ENCODE measurements around the gene FBXO8. TPM values are rescaled to one million over a fixed set of nuclear protein-coding genes. Genes with fewer than 3 reads are reported as not detected.
A peak's percentile ranks its signal among the peaks of the same experiment; 100 is the strongest.

Gene FBXO8
- total RNA-seq, 5 donors from 2014 or later (not counting 1 experiment from before 2014, with no cell fraction given), result 16.0 to 27.3 (median 21.8) TPM

DNA sequence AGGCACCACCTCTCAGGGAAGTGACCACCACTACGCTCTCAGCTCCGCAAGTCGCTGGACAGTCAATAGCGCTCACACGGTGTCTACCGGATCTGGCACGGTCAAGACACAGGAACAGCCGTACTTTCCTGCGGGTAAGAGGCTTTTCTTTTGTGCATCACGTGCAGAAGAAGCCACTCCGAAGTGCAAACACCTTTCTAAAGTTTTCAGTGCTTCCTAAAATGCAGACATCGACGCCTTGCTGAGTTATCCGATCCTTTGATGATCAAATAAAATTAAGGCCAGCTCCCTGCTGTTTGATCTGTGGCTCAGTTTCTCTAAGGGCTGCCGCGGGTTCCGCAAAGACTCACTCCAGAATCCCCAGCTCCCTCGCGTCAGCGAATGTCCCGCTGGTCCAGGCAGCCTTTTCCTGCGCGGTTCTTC lies 71.8 kb downstream of the FBXO8 start:
- Histone ChIP-seq H3K4me3 (ENCODE audit: control insufficient read depth in 1 of 2, extremely low read depth in 1 of 2, low read length in 1 of 2) (no peak overlapping the region), H3K9me3 (no peaks in the 10 kb centered on the region), H3K36me3 (ENCODE audit: control insufficient read depth in 2 of 2, extremely low read depth in 1 of 2, insufficient read depth in 1 of 2, low read length in 1 of 2) (no peaks in the 10 kb centered on the region), H3K4me1 (ENCODE audit: control insufficient read depth in 1 of 2, extremely low read depth in 1 of 2, insufficient read depth in 2 of 2, low read length in 2 of 2) (peaks cover 7 to 23% of the 10 kb centered on the region in 2 experiments), H3K27me3 (replicated peaks in 1 of 2; ENCODE audit: control insufficient read depth in 2 of 2, extremely low read depth in 1 of 2, insufficient read depth in 2 of 2, low read length in 1 of 2) (peaks cover 33 to 35% of the 10 kb centered on the region in 2 experiments), H3K27ac (ENCODE audit: low read length) (no peak overlapping the region)
- Mint-ChIP-seq H3K27me3 (peaks cover 75 to 81% of the 10 kb centered on the region in 2 donors), H3K27ac (peak overlapping the region in 1 of 2 donors; percentile 10), H3K36me3 (no peaks in the 10 kb centered on the region), H3K4me3 (peak overlapping the region in 2 of 3 donors; percentile 47 to 50), H3K4me1 (peaks cover 34 to 39% (median 38%) of the 10 kb centered on the region in 3 donors), H3K9me3 (no peaks in the 10 kb centered on the region)
- CTCF ChIA-PET, result interaction anchor here (0.6 to 1.7 kb wide), 2 partner anchors 9 to 154 kb away, joined by 3 to 4 read pairs; no protein-coding TSS in a partner anchor
- 6% methylated on average over 23 of the region's 23 CpGs for WGBS (ENCODE audit: insufficient coverage)
- POLR2A ChIA-PET, result interaction anchor here in 1 of 2 donors (1.2 kb wide), 1 partner anchor 9 kb away, joined by 4 read pairs; no protein-coding TSS in a partner anchor
- ATAC-seq (replicated peaks in 1 of 4) (no peak), DNase-seq (no peak)

DNA sequence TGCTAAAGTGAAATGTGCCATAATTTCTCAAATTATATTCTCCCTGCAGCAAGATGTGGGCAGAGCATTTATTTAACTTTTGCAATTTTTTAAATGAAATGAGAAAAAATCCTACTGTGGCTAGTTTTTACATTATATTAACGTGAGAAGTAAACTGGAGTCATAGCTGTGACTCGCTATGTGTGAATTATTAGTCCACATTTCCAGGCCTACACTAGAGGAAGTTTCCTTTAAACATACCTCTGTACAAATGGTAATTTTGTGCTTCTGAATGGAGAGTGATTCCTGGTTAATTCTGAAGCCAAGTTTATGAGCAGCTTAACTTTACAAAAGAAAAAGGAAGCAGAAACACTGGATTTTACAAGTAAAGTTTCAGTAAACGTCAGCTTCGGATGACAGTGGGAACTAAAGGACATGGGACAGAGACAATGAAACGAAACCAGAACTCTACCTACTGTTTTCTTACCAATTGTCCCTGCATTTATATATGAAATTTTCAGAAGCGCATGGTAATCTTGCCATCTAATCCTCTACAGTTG lies 72.4 kb downstream of the FBXO8 start:
- H3K9me3 ChIP-seq, result no peaks in the 10 kb centered on the region
- H3K4me3 ChIP-seq (ENCODE audit: control insufficient read depth in 1 of 2, extremely low read depth in 1 of 2, low read length in 1 of 2), result no peak overlapping the region
- Mint-ChIP-seq H3K27ac (peak overlapping the region in 1 of 2 donors; percentile 10), H3K27me3 (peaks cover 74 to 79% of the 10 kb centered on the region in 2 donors), H3K9me3 (no peaks in the 10 kb centered on the region), H3K4me3 (peak overlapping the region in 1 of 3 donors; percentile 50), H3K4me1 (peaks cover 29 to 33% (median 32%) of the 10 kb centered on the region in 3 donors), H3K36me3 (no peaks in the 10 kb centered on the region)
- WGBS (ENCODE audit: insufficient coverage), result 23% methylated on average over 4 of the region's 6 CpGs
- H3K27me3 ChIP-seq (replicated peaks in 1 of 2; ENCODE audit: control insufficient read depth in 2 of 2, extremely low read depth in 1 of 2, insufficient read depth in 2 of 2, low read length in 1 of 2), result peaks cover 27 to 32% of the 10 kb centered on the region in 2 experiments
- peaks cover 7 to 23% of the 10 kb centered on the region in 2 experiments for H3K4me1 ChIP-seq (ENCODE audit: control insufficient read depth in 1 of 2, extremely low read depth in 1 of 2, insufficient read depth in 2 of 2, low read length in 2 of 2)
- DNase-seq (no peak), ATAC-seq (replicated peaks in 1 of 4) (no peak)
- no peak overlapping the region for H3K27ac ChIP-seq (ENCODE audit: low read length)
- H3K36me3 ChIP-seq (ENCODE audit: control insufficient read depth in 2 of 2, extremely low read depth in 1 of 2, insufficient read depth in 1 of 2, low read length in 1 of 2), result no peaks in the 10 kb centered on the region
- ChIA-PET CTCF (interaction anchor here in 1 of 2 donors (1.7 kb wide), 1 partner anchor 10 kb away, joined by 4 read pairs; no protein-coding TSS in a partner anchor), POLR2A (no interaction called here)

DNA sequence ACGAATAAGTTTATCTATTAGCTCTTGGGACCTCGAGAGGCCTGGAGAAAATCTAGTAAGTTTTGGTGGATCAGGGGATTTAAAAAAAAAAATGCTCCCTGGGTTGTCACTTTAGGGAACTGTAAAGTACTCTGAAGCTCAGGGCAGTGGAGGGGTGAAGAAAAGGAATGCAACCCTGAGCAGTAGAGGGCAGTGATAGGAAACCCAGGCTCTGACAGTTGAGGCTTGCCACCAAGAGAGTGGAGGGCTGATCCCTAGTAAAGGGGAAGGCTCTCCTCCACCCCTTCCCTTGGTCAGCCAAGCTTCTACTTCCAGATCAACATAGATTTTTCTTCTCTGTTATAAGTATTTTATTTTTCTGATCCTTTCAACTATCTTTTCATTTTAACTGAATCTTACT lies 73.1 kb downstream of the FBXO8 start:
- no peaks in the 10 kb centered on the region for H3K36me3 Mint-ChIP-seq
- no peaks in the 10 kb centered on the region for H3K9me3 Mint-ChIP-seq
- no peak overlapping the region for H3K27ac Mint-ChIP-seq
- H3K4me1 ChIP-seq (ENCODE audit: control insufficient read depth in 1 of 2, extremely low read depth in 1 of 2, insufficient read depth in 2 of 2, low read length in 2 of 2), result peaks cover 7 to 23% of the 10 kb centered on the region in 2 experiments
- ChIA-PET POLR2A (no interaction called here), CTCF (no interaction called here)
- DNase-seq (no peak), ATAC-seq (replicated peaks in 1 of 4) (no peak)
- WGBS (ENCODE audit: insufficient coverage), result no CpG with 5 or more reads among the region's 2 CpGs
- H3K9me3 ChIP-seq, result no peaks in the 10 kb centered on the region
- H3K27me3 ChIP-seq (replicated peaks in 1 of 2; ENCODE audit: control insufficient read depth in 2 of 2, extremely low read depth in 1 of 2, insufficient read depth in 2 of 2, low read length in 1 of 2), result peaks cover 27 to 28% of the 10 kb centered on the region in 2 experiments
- peaks cover 27 to 29% (median 29%) of the 10 kb centered on the region in 3 donors for H3K4me1 Mint-ChIP-seq
- H3K4me3 Mint-ChIP-seq, result no peak overlapping the region
- H3K36me3 ChIP-seq (ENCODE audit: control insufficient read depth in 2 of 2, extremely low read depth in 1 of 2, insufficient read depth in 1 of 2, low read length in 1 of 2), result no peaks in the 10 kb centered on the region
- H3K27me3 Mint-ChIP-seq, result peaks cover 73 to 74% of the 10 kb centered on the region in 2 donors
- no peak overlapping the region for H3K27ac ChIP-seq (ENCODE audit: low read length)
- H3K4me3 ChIP-seq (ENCODE audit: control insufficient read depth in 1 of 2, extremely low read depth in 1 of 2, low read length in 1 of 2), result no peak overlapping the region

DNA sequence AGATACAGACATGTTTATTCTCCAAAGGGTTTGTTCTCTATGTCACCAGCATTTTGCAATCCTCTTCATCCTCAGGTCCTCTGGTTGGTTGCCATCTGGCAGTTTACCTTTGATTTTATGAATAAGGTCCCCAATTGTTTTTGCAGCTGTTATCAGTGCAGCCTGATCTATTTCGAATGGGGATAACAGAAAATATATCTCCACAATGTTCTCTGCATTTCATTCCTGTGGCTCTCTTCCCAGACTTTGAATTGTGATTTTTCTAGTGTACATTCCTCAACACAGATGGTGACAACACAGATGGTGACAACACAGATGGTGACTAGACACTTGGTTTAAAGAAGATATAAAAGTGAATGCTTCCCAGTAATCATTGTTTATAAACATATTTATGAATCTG lies 74.1 kb downstream of the FBXO8 start:
- ATAC-seq (replicated peaks in 1 of 4), result no peak
- Mint-ChIP-seq H3K27me3 (peaks cover 70 to 74% of the 10 kb centered on the region in 2 donors), H3K36me3 (no peaks in the 10 kb centered on the region), H3K27ac (no peak overlapping the region), H3K9me3 (no peaks in the 10 kb centered on the region), H3K4me3 (no peak overlapping the region), H3K4me1 (peaks cover 21 to 24% (median 23%) of the 10 kb centered on the region in 3 donors)
- peaks cover 21 to 28% of the 10 kb centered on the region in 2 experiments for H3K27me3 ChIP-seq (replicated peaks in 1 of 2; ENCODE audit: control insufficient read depth in 2 of 2, extremely low read depth in 1 of 2, insufficient read depth in 2 of 2, low read length in 1 of 2)
- no peak for DNase-seq
- ChIA-PET CTCF (no interaction called here), POLR2A (interaction anchor here in 1 of 2 donors (0.7 kb wide), 1 partner anchor 17 kb away, joined by 3 read pairs; no protein-coding TSS in a partner anchor)
- no peak overlapping the region for H3K4me3 ChIP-seq (ENCODE audit: control insufficient read depth in 1 of 2, extremely low read depth in 1 of 2, low read length in 1 of 2)
- H3K4me1 ChIP-seq (ENCODE audit: control insufficient read depth in 1 of 2, extremely low read depth in 1 of 2, insufficient read depth in 2 of 2, low read length in 2 of 2), result peaks cover 3 to 17% of the 10 kb centered on the region in 2 experiments
- no CpG with 5 or more reads among the region's 1 CpG for WGBS (ENCODE audit: insufficient coverage)
- no peaks in the 10 kb centered on the region for H3K36me3 ChIP-seq (ENCODE audit: control insufficient read depth in 2 of 2, extremely low read depth in 1 of 2, insufficient read depth in 1 of 2, low read length in 1 of 2)
- H3K27ac ChIP-seq (ENCODE audit: low read length), result no peak overlapping the region
- no peaks in the 10 kb centered on the region for H3K9me3 ChIP-seq

DNA sequence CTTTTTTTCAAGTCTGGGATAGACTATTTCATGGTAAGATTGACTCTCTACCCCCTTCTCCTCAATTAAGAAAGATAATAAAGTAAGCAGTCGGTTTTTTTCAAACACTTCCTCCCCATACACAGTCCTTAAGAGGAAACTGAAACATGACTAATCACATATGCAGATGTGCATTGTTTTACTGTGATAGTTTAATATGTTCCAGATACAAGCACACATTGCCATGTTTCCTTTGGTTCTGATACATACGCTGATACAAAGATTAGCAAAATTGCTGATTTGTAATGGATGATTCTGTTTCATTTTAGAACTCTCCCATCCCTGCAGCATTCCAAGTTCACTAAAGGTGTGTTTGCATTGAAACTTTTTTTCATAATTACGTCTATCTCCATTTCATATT lies 76.1 kb downstream of the FBXO8 start:
- no peak overlapping the region for H3K27ac Mint-ChIP-seq
- H3K36me3 ChIP-seq (ENCODE audit: control insufficient read depth in 2 of 2, extremely low read depth in 1 of 2, insufficient read depth in 1 of 2, low read length in 1 of 2), result no peaks in the 10 kb centered on the region
- no peak for DNase-seq
- H3K9me3 Mint-ChIP-seq, result no peaks in the 10 kb centered on the region
- peaks cover 9 to 19% of the 10 kb centered on the region in 2 experiments for H3K27me3 ChIP-seq (replicated peaks in 1 of 2; ENCODE audit: control insufficient read depth in 2 of 2, extremely low read depth in 1 of 2, insufficient read depth in 2 of 2, low read length in 1 of 2)
- WGBS (ENCODE audit: insufficient coverage), result no CpG with 5 or more reads among the region's 3 CpGs
- peaks cover 0 to 6% of the 10 kb centered on the region in 2 experiments for H3K4me1 ChIP-seq (ENCODE audit: control insufficient read depth in 1 of 2, extremely low read depth in 1 of 2, insufficient read depth in 2 of 2, low read length in 2 of 2)
- no peaks in the 10 kb centered on the region for H3K36me3 Mint-ChIP-seq
- POLR2A ChIA-PET, result no interaction called here
- H3K27ac ChIP-seq (ENCODE audit: low read length), result no peak overlapping the region
- H3K27me3 Mint-ChIP-seq, result peaks cover 52 to 59% of the 10 kb centered on the region in 2 donors
- peaks cover 11 to 12% (median 11%) of the 10 kb centered on the region in 3 donors for H3K4me1 Mint-ChIP-seq
- ATAC-seq (replicated peaks in 1 of 4), result no peak
- no peaks in the 10 kb centered on the region for H3K9me3 ChIP-seq
- no peak overlapping the region for H3K4me3 Mint-ChIP-seq
- no peak overlapping the region for H3K4me3 ChIP-seq (ENCODE audit: control insufficient read depth in 1 of 2, extremely low read depth in 1 of 2, low read length in 1 of 2)
- CTCF ChIA-PET, result no interaction called here

DNA sequence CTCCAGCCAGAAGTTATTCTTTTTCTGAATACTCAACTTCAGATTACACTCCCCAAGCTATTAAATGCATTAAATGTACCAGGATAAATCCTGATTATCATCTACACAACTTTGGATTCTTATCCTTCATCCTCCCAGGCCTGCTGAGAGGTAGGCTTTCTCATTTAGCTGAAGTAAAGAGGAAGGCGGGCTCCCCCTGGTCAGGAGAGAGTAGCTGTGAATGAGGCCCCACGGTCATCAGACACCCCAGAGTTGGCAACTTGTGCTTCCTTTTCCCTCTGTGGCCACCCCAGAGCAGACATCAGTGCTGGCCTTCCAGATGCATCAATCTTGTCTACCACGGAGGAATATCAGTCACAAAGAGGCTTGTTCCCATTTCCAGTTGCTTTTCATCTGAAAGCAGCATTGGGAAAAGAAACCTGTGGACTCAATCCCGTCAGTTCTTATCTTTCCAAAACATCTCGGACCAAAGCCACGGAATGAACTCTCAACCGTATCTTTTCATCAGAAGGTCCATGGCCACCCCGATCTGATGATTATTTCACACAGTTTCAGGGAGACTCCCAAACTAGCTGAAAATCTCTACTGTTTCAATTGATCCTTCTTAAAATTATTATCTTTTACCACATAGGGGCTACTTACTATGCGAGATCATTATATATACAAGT lies 79.2 kb downstream of the FBXO8 start:
- Histone ChIP-seq H3K4me3 (ENCODE audit: control insufficient read depth in 1 of 2, extremely low read depth in 1 of 2, low read length in 1 of 2) (no peak overlapping the region), H3K27ac (ENCODE audit: low read length) (no peak overlapping the region), H3K9me3 (no peaks in the 10 kb centered on the region), H3K4me1 (ENCODE audit: control insufficient read depth in 1 of 2, extremely low read depth in 1 of 2, insufficient read depth in 2 of 2, low read length in 2 of 2) (no peaks in the 10 kb centered on the region), H3K27me3 (replicated peaks in 1 of 2; ENCODE audit: control insufficient read depth in 2 of 2, extremely low read depth in 1 of 2, insufficient read depth in 2 of 2, low read length in 1 of 2) (peaks cover 0 to 11% of the 10 kb centered on the region in 2 experiments), H3K36me3 (ENCODE audit: control insufficient read depth in 2 of 2, extremely low read depth in 1 of 2, insufficient read depth in 1 of 2, low read length in 1 of 2) (no peaks in the 10 kb centered on the region)
- ChIA-PET CTCF (no interaction called here), POLR2A (no interaction called here)
- H3K27ac Mint-ChIP-seq, result no peak overlapping the region
- DNase-seq (no peak), ATAC-seq (replicated peaks in 1 of 4) (no peak)
- no peaks in the 10 kb centered on the region for H3K4me1 Mint-ChIP-seq
- WGBS (ENCODE audit: insufficient coverage), result 67% methylated on average over 6 of the region's 9 CpGs
- H3K27me3 Mint-ChIP-seq, result peaks cover 31 to 37% of the 10 kb centered on the region in 2 donors
- no peaks in the 10 kb centered on the region for H3K36me3 Mint-ChIP-seq
- H3K4me3 Mint-ChIP-seq, result no peak overlapping the region
- no peaks in the 10 kb centered on the region for H3K9me3 Mint-ChIP-seq
